Measurements from ENCODE around the gene RIBC1. TPM values are rescaled to one million over a fixed set of nuclear protein-coding genes. Genes with fewer than 3 reads are reported as not detected.
A peak's percentile ranks its signal among the peaks of the same experiment; 100 is the strongest.

The RIBC1 gene
- total and polyA plus RNA-seq, 9 of the 15 experiments (the other 6 are each of a cell fraction or from before 2014, with no cell fraction given): 0.07 to 0.51 (median 0.44) TPM

GRCh38 chrX:53422086-53422860 is 400 bp upstream of the RIBC1 start, which contains the start of gene SMC1A (continued):
- peak; percentile 33; the same call in 1 of the 2 replicates for TF ChIP-seq NKRF (IDR thresholded peaks at IDR 0.05; ENCODE audit: borderline replicate concordance)
- peak; percentile 89 for TF ChIP-seq E2F8 (IDR thresholded peaks at IDR 0.05; ENCODE audit: low read depth, partially characterized antibody)
- TF ChIP-seq U2AF2 (optimal IDR thresholded peaks at IDR 0.05; ENCODE audit: low read depth, low read length): no peak
- TF ChIP-seq LCOR (CRISPR knock-in tag; IDR thresholded peaks at IDR 0.05): peak; percentile 31; the same call in 1 of the 2 replicates
- no peak for TF ChIP-seq ZBTB2 (IDR thresholded peaks at IDR 0.05)
- no peak for TF ChIP-seq ZNF124 (CRISPR knock-in tag; IDR thresholded peaks at IDR 0.05)
- peak; percentile 64; the same call in 1 of the 2 replicates for TF ChIP-seq SIN3B (IDR thresholded peaks at IDR 0.05; ENCODE audit: low read depth)
- 0 out of 2 replicates have a peak, but pooled peaks have one; percentile 39 for TF ChIP-seq CBX1 (IDR thresholded peaks at IDR 0.05; ENCODE audit: low read depth)
- no peak for TF ChIP-seq ZSCAN32 (CRISPR knock-in tag; IDR thresholded peaks at IDR 0.05)
- peak; percentile 42; the same call in 1 of the 2 replicates for TF ChIP-seq KLF13 (tag; IDR thresholded peaks at IDR 0.05; ENCODE audit: borderline replicate concordance, low read depth)
- TF ChIP-seq ZNF589 (CRISPR knock-in tag; IDR thresholded peaks at IDR 0.05; ENCODE audit: low read depth): no peak
- no peak for TF ChIP-seq POLR3G (IDR thresholded peaks at IDR 0.05; ENCODE audit: extremely low read depth, insufficient read length, insufficient replicate concordance)
- TF ChIP-seq ZNF41 (CRISPR knock-in tag; conservative IDR thresholded peaks at IDR 0.05): no peak
- no peak for TF ChIP-seq ILK (tag; IDR thresholded peaks at IDR 0.05; ENCODE audit: borderline replicate concordance, low read depth)
- peak; percentile 83 for TF ChIP-seq E2F4 (CRISPR knock-in tag; IDR thresholded peaks at IDR 0.05; ENCODE audit: low read depth)
- TF ChIP-seq TCFL5 (CRISPR knock-in tag; conservative IDR thresholded peaks at IDR 0.05): no peak
- peak; percentile 61 for TF ChIP-seq L3MBTL2 (IDR thresholded peaks at IDR 0.05)
- no peak for TF ChIP-seq HNRNPUL1 (IDR thresholded peaks at IDR 0.05; ENCODE audit: low read length)
- no peak for TF ChIP-seq SAFB (IDR thresholded peaks at IDR 0.05; ENCODE audit: borderline replicate concordance, low read depth, low read length)
- no peak for TF ChIP-seq CBFA2T3 (IDR thresholded peaks at IDR 0.05)
- TF ChIP-seq ZNF764 (CRISPR knock-in tag; IDR thresholded peaks at IDR 0.05; ENCODE audit: low read depth): no peak
